ENCODE measurements around the gene FCRL4. TPM values are rescaled to one million over a fixed set of nuclear protein-coding genes. Genes with fewer than 3 reads are reported as not detected.
"Not testable (repeated sequence)": the region's sequence is repeated elsewhere in the genome, so short reads cannot be mapped to it uniquely, and the experiment has no call there.

Gene FCRL4
- total RNA-seq, 2 donors from 2014 or later = not detected

DNA sequence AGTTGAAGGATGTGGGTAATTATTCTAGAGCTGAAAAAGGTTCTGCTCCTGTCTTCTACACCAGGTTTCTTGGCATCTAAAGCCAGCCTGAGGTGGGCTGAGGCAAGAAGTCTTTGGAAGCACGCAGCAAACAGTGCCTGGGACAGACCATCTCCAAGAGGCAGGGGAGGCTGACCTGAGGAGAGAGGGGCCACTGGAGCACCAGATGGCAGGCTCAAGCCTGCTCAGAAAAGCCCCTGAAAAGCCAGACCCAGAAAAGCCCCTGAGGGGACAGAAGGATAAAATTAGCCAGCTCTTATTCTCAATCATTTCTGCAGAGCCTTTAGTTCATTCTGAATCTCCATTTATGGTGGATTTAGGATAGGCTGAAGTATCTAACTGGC, 17.1 kb downstream of the FCRL4 start:
- H3K4me1 Mint-ChIP-seq (ENCODE audit: low read depth) = no peaks in the 10 kb centered on the region
- no peaks in the 10 kb centered on the region for H3K9me3 Mint-ChIP-seq
- peaks cover 6% of the 10 kb centered on the region for H3K27me3 Mint-ChIP-seq (ENCODE audit: low read depth)
- no peak for ATAC-seq (replicated peaks in 1 of 2)
- H3K4me3 Mint-ChIP-seq = no peak overlapping the region
- H3K27ac Mint-ChIP-seq = no peak overlapping the region
- H3K36me3 Mint-ChIP-seq (ENCODE audit: insufficient read depth in 2 of 2) = no peaks in the 10 kb centered on the region
- DNase-seq = no peak

DNA sequence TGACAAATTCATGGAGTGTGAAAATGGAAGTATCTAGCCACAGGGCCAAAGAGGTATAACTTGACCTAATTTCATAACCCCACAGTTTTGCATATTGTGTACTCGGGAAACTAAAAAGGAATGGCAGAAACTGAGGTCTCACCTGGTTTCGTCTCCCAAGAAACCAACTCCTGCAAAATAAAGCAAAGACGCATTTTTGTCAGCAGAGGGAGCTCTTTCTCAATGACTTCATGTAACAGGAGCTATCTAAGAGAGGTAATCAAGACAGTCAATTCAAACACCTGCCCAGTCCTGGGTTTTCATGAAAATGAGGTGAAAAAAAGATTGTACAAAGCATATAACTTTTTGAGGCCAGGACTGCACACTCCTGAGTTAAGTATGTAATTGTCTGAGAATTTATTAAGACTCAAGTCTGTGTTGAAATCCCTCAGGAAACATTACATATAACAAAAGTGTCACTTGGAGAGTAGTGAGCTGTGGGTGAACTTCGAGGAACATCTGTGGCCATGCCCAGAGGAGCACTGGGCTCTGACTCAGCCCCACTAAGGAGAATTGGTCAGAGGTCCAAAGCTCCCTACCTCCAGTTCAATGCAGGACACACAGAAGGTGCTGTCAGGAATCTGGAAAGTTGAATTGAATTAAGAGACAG, 17.6 kb downstream of the FCRL4 start:
- Mint-ChIP-seq H3K9me3 (no peaks in the 10 kb centered on the region), H3K27ac (no peak overlapping the region), H3K27me3 (ENCODE audit: low read depth) (peaks cover 6% of the 10 kb centered on the region), H3K36me3 (ENCODE audit: insufficient read depth in 2 of 2) (no peaks in the 10 kb centered on the region), H3K4me3 (no peak overlapping the region), H3K4me1 (ENCODE audit: low read depth) (no peaks in the 10 kb centered on the region)
- peak in 1 of 2 donors; percentile 26 for ATAC-seq (replicated peaks in 1 of 2)
- DNase-seq = peak; percentile 6 to 40

DNA sequence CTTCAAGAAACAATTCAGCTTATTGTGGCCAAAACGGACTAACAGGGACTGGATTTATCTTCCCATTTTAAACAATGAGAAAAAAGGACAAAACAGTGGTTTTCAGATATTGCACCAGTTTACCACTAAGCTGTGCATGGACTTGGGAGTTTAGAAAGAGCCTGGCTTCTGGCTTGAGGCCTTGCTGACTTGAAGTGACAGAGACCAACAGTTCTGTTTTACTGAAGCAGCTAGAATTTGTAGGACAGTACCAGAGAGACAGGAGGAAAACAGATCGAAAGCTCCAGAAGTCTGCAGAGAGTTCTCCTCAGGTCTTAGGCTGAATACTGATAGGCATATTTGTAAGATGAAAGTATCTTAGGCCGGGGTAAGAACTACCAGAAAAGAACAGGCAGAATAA, 20.5 kb downstream of the FCRL4 start:
- H3K4me1 Mint-ChIP-seq (ENCODE audit: low read depth) = no peaks in the 10 kb centered on the region
- no peaks in the 10 kb centered on the region for H3K36me3 Mint-ChIP-seq (ENCODE audit: insufficient read depth in 2 of 2)
- no peak overlapping the region for H3K27ac Mint-ChIP-seq
- peaks cover 6% of the 10 kb centered on the region for H3K27me3 Mint-ChIP-seq (ENCODE audit: low read depth)
- no peak overlapping the region for H3K4me3 Mint-ChIP-seq
- DNase-seq (no peak), ATAC-seq (replicated peaks in 1 of 2) (no peak)
- no peaks in the 10 kb centered on the region for H3K9me3 Mint-ChIP-seq

DNA sequence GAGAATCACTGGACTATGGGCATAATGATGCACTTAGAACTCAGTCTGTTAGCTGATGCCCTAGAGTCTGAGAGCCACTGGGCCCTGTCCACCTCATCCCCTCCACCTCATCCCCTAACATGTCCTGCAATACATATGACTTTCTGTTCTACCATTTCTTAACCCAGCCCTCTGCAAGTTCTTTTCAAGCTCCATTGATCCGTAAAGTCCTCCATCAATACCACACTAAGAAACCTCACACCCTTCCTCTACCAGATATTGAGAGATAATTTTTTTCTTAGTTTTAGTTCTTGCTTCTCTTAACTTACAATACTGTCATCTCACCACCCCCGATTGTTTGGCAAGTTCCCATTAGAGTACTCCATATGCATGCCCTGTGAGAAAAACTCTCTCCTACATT, 22.1 kb downstream of the FCRL4 start:
- no peak for DNase-seq
- Mint-ChIP-seq H3K27ac (no peak overlapping the region), H3K4me1 (ENCODE audit: low read depth) (no peaks in the 10 kb centered on the region), H3K4me3 (no peak overlapping the region), H3K9me3 (no peaks in the 10 kb centered on the region), H3K27me3 (ENCODE audit: low read depth) (peaks cover 6% of the 10 kb centered on the region), H3K36me3 (ENCODE audit: insufficient read depth in 2 of 2) (no peaks in the 10 kb centered on the region)
- ATAC-seq (replicated peaks in 1 of 2) = no peak

DNA sequence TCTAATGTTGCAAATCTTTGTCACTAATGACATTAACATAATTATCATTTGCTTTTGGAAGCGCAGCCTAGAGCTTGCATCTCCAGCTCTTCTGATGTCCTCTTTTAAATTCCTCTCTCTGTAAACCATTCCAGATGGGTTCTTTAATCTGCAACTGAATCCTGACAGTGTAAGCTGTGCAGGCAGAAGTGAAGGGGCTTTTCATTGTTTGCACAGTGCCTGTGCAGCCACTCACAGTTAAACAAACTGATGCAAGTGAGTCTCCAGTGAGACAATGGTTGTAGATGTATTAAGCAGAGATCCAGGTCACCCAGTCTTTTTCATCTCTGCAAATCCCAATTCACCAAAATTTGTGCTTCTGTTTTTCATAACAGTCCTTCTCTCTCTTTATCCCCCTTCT, 23.0 kb downstream of the FCRL4 start:
- no peaks in the 10 kb centered on the region for H3K9me3 Mint-ChIP-seq

DNA sequence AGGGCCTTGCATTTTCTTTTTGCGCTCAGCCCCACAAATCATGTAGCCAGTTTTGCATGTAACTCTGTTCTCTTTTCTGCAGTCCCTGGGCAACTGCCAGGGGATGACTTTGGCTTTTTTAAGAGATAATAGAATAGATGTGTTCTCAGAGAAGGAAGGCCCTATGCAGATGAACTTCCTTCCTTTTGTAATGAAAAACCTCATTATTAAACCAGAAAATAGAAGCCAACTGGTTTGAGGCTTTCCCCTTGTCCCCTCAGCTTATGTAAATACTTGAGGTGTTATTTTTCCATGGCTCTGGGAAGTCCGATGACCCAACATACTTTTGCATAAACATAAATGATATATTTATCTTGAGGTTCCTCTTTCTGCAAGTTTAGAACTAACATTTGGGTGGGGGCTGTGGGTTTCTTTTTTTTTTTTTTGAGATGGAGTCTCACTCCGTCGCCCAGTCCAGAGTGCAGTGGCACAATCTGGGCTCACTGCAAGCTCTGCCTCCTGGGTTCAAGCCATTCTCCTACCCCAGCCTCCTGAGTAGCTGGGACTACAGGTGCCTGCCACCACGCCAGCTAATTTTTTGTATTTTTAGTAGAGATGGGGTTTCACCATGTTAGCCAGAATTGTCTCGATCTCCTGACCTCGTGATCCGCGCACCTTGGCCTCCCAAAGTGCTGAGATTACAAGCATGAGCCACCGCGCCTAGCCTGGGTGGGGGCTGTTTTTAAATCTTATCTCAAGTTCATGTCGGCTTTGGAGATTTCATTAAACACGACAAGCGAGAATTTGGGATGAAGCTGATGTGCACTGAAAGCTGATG, 31.2 kb downstream of the FCRL4 start:
- H3K9me3 Mint-ChIP-seq = no peaks in the 10 kb centered on the region
- no peak overlapping the region for H3K4me3 Mint-ChIP-seq
- no peak for ATAC-seq (replicated peaks in 1 of 2)
- no peaks in the 10 kb centered on the region for H3K36me3 Mint-ChIP-seq (ENCODE audit: insufficient read depth in 2 of 2)
- no peak overlapping the region for H3K27ac Mint-ChIP-seq
- H3K4me1 Mint-ChIP-seq (ENCODE audit: low read depth) = no peaks in the 10 kb centered on the region
- no peaks in the 10 kb centered on the region for H3K27me3 Mint-ChIP-seq (ENCODE audit: low read depth)
- no peak for DNase-seq

More for the DNA sequence above, 23.0 kb downstream of the FCRL4 start:
- Mint-ChIP-seq H3K4me1 (ENCODE audit: low read depth) (no peaks in the 10 kb centered on the region), H3K27me3 (ENCODE audit: low read depth) (peaks cover 6% of the 10 kb centered on the region), H3K27ac (no peak overlapping the region), H3K4me3 (no peak overlapping the region), H3K36me3 (ENCODE audit: insufficient read depth in 2 of 2) (no peaks in the 10 kb centered on the region)
- DNase-seq = no peak
- no peak for ATAC-seq (replicated peaks in 1 of 2)

DNA sequence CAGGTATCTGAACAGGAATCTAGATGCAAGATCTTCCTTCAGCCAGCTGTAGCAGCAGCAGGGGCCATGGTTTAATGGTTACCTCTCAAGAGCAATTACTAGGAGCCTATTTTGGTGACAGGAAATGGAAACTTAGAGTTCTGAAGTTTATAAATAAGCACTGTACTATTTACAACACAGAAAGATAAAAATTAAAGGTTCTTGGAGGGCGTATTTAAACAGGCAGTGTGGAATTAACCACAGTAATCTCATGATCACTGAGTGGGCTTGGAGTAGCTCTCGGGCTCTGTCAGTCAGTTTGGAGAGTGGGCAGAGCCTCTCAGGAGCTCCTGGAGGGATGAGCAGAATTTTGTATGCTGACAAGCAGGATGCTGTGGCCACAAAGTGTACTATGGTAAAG, 35.4 kb downstream of the FCRL4 start:
- Mint-ChIP-seq H3K27ac (no peak overlapping the region), H3K4me3 (no peak overlapping the region), H3K36me3 (ENCODE audit: insufficient read depth in 2 of 2) (no peaks in the 10 kb centered on the region), H3K27me3 (ENCODE audit: low read depth) (no peaks in the 10 kb centered on the region), H3K9me3 (no peaks in the 10 kb centered on the region), H3K4me1 (ENCODE audit: low read depth) (no peaks in the 10 kb centered on the region)
- no peak for ATAC-seq (replicated peaks in 1 of 2)
- no peak for DNase-seq

DNA sequence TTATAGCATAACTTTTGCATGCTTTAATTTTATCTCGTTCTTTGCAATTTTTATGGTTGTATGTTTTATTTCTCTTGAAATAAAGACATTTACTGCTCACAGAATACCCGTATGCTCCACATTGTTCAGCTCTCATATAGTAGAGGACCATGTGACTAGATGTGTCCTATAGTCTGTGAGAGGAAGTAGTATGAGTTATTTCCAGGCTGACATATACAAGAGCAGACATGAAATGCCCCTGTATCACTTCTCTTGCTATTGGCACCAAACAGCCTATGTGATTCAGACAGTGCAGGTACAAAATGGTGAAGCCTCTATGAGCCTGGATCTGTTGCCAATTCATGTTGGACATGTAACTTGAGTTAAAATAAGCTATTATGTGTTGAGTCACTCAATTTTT, 39.8 kb downstream of the FCRL4 start:
- Mint-ChIP-seq H3K9me3 (no peaks in the 10 kb centered on the region), H3K36me3 (ENCODE audit: insufficient read depth in 2 of 2) (no peaks in the 10 kb centered on the region), H3K27ac (no peak overlapping the region), H3K27me3 (ENCODE audit: low read depth) (no peaks in the 10 kb centered on the region), H3K4me3 (no peak overlapping the region), H3K4me1 (ENCODE audit: low read depth) (no peaks in the 10 kb centered on the region)
- ATAC-seq (replicated peaks in 1 of 2) (no peak), DNase-seq (no peak)

DNA sequence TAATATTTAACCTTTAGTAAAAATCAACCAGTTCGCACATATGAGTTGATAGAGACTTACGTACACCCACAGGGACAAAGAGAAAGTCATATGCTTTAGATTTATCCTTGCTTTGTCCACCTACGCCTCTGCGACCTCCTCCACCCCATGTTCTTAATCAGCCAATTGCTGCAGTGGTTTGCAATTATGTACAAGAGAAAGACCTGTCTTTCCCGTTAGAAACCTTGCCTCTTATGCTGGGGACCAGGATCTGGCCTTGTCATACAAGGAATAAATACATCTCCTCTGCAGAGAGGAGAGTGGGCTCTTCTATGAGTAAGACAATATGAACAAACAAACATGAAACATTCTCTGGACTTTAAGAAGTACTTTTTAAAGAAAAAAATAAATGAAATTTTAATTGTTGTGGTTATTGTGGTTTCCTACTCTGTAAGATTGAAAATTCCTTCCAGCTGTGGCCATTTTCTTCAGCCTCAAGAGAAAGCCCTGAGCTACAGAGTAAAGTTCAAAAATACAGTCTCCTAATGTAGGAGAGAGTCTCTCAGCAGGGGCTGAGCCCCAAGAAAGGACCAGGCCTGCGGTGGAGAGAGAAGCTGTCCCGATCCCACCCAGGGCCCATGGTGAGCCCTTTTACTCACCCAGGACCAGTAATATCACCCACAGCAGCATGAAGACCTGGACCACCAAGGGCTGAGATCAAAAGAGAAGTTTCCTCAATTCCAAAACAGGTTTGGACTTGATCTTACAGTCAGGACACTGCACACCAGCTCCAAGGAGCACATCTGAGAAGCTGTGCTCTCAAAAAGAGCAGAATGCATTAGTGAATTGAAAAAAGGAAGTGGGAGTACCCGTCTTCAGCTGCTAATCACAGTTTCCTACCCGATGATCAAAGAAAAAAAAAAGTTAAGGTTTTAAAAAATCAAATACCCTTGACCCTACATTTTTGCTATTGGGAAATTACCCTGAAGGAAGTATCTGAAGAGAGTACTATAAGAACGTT, 45.9 kb downstream of the FCRL4 start, which contains the start of gene FCRL5:
Gene FCRL5, minus strand, starts transcription at position 822 of the 1,000 bp plus-strand sequence. Its CDS starts 153 bp downstream, at position 669.
- Mint-ChIP-seq H3K27me3 (ENCODE audit: low read depth) (peaks cover 7% of the 10 kb centered on the region), H3K4me3 (no peak within 1 kb of the TSS), H3K27ac (no peak within 1 kb of the TSS), H3K4me1 (ENCODE audit: low read depth) (no peaks in the 10 kb centered on the region), H3K9me3 (no peaks in the 10 kb centered on the region), H3K36me3 (ENCODE audit: insufficient read depth in 2 of 2) (no peaks in the 10 kb centered on the region)
- ATAC-seq (replicated peaks in 1 of 2) = no peak
- no peak for DNase-seq

DNA sequence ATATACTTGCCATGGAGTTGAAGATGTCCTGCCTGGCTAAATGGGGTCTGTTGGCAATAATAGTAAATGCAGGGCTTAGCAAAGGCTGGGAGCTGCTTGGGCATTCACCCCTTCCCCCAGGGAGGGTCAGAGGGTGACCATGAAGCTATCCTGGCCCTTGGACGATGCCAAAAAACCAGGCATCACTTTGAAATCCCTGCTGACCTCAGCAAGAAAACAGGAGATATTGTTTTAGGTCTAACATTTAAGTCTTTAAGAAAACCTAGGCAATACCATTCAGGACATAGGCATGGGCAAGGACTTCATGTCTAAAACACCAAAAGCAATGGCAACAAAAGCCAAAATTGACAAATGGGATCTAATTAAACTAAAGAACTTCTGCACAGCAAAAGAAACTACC, 49.8 kb downstream of the FCRL4 start:
- DNase-seq; H3K27me3 Mint-ChIP-seq (ENCODE audit: low read depth); H3K36me3 Mint-ChIP-seq (ENCODE audit: insufficient read depth in 2 of 2); ATAC-seq (replicated peaks in 1 of 2); H3K4me3 Mint-ChIP-seq; H3K4me1 Mint-ChIP-seq (ENCODE audit: low read depth); H3K27ac Mint-ChIP-seq; H3K9me3 Mint-ChIP-seq: not testable (repeated sequence)

DNA sequence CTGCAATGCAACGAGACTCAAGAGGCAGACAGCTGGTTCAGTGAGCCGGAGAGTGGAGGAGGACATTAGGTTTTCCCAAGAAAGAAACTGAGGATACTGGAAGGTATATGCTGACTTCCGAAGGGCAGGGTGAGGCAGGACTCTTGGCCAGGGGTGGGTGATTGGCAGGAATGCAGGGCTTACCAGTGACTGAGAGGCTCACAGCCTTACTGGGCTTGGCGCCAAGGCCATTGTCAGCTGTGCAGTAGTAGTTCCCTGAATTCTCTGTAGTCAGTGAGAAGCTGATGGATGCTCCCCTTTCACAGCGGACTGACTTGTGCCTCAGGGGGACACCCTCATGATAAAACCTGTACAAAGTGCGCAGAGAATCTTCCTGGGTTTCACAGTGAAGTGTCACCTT, 55.2 kb downstream of the FCRL4 start:
- DNase-seq = no peak
- H3K4me3 Mint-ChIP-seq = no peak overlapping the region
- peaks cover 9% of the 10 kb centered on the region for H3K4me1 Mint-ChIP-seq (ENCODE audit: low read depth)
- H3K9me3 Mint-ChIP-seq = no peaks in the 10 kb centered on the region
- no peak for ATAC-seq (replicated peaks in 1 of 2)
- H3K27ac Mint-ChIP-seq = no peak overlapping the region
- H3K27me3 Mint-ChIP-seq (ENCODE audit: low read depth) = peaks cover 26% of the 10 kb centered on the region
- H3K36me3 Mint-ChIP-seq (ENCODE audit: insufficient read depth in 2 of 2) = no peaks in the 10 kb centered on the region

DNA sequence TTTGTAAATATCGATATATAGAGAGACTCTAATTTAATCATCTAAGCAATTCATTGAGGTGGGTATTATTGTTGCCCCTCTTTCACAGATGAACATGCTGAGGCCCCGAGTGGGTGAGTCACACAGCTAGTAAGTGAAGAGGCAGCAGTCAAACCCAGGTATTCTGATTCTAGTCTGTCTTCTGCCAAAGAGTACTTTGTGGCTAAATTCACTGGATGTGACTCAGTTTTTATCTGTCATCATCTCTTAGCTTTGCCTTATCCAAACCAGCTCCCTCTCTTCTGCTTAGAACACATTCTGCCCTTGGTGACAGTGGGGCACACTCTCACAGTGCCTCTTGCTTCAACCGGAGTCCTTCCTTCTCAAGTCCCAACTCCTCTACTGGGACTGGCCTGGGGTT, 57.0 kb downstream of the FCRL4 start:
- H3K27me3 Mint-ChIP-seq (ENCODE audit: low read depth) = peaks cover 29% of the 10 kb centered on the region
- H3K4me3 Mint-ChIP-seq = no peak overlapping the region
- H3K4me1 Mint-ChIP-seq (ENCODE audit: low read depth) = peaks cover 9% of the 10 kb centered on the region
- H3K9me3 Mint-ChIP-seq = no peaks in the 10 kb centered on the region
- no peak for DNase-seq
- no peaks in the 10 kb centered on the region for H3K36me3 Mint-ChIP-seq (ENCODE audit: insufficient read depth in 2 of 2)
- no peak overlapping the region for H3K27ac Mint-ChIP-seq
- ATAC-seq (replicated peaks in 1 of 2) = peak; percentile 23 to 46

Measured in activated T-cell treated with anti-CD3 and anti-CD28 coated beads, Interleukin-2, amount 50 U/mL, for 72 hours (primary cell).